Skeletal muscle satellite cell (primary cell): ENCODE data around the gene HS6ST1. TPM values are rescaled to one million over a fixed set of nuclear protein-coding genes. Genes with fewer than 3 reads are reported as not detected.

Source experiments
- H3K27me3 ChIP-seq: 2 replicates; pipeline ENCODE4 v1.7.0; 2013; ENCODE audit warnings: low read length; ENCODE audit not compliant: control insufficient read depth, insufficient read depth
- H3K36me3 ChIP-seq: 2 replicates; pipeline ENCODE4 v1.7.0; 2013; ENCODE audit warnings: mild to moderate bottlenecking, control low read depth, low read length; ENCODE audit not compliant: insufficient read depth
- H3K4me1 ChIP-seq: 2 replicates; pipeline ENCODE4 v1.7.0; 2013; ENCODE audit warnings: low read length; ENCODE audit not compliant: control insufficient read depth, insufficient read depth
- H3K4me2 ChIP-seq: 2 replicates; pipeline ENCODE4 v1.7.0; 2013; ENCODE audit warnings: mild to moderate bottlenecking, low read length
- H3K4me3 ChIP-seq: 2 replicates; pipeline ENCODE4 v1.7.0; 2013; ENCODE audit warnings: low read length
- H3K9ac ChIP-seq: 2 replicates; pipeline ENCODE4 v1.7.0; 2013; ENCODE audit warnings: mild to moderate bottlenecking, low read depth, low read length, moderate library complexity
- H3K9me3 ChIP-seq: replicated peaks from 2 replicates; pipeline ENCODE4 v1.7.0; 2013; ENCODE audit warnings: mild to moderate bottlenecking, control low read depth, low read length
- small RNA-seq: library from RNA; depleted of rRNA; stranded (forward); fragments of <200 nt; gene quantifications from one replicate; pipeline ENCODE3, GENCODE V24; 2012

HS6ST1 gene

DNA sequence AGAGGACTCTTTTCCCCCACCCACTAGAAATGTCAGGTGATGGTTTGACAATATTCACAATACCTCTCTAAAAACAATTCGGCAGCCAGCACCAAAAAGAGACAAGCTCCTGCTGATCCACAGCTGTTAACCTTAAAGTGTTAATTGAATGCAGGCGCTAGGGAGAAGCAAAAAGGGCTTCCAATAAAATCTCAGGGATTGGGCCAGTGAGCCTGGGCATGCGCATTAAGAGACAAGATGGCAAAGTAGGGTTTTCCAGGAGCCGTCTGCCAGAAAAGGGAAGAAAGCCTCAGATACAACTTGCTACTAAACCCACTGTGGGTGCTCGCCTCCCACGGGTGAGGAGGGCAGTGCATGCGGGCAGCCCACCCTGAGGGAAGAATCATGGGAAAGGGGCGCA lies 98.8 kb downstream of the HS6ST1 start:
- Histone ChIP-seq H3K4me2 (no peak overlapping the region), H3K9me3 (no peaks in the 10 kb centered on the region), H3K4me3 (no peak overlapping the region), H3K9ac (no peak overlapping the region), H3K36me3 (no peaks in the 10 kb centered on the region), H3K4me1 (no peaks in the 10 kb centered on the region), H3K27me3 (peaks cover 10% of the 10 kb centered on the region)

DNA sequence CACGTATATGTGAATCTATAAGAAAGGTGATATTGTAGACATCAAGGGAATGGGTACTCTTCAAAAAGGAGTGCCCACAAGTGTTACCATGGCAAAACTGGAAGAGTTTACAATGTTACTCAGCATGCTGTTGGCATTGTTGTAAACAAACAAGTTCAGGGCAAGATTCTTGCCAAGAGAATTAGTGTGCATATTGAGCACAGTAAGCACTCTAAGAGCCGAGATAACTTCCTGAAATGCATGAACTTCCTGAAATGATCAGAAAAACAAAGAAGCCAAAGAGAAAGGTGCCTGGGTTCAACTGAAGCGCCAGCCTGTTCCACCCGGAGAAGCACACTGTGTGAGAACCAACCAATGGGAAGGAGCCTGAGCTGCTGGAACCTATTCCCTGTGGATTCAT lies 101.0 kb downstream of the HS6ST1 start:
- Histone ChIP-seq H3K9me3 (no peaks in the 10 kb centered on the region), H3K36me3 (no peaks in the 10 kb centered on the region), H3K9ac (no peak overlapping the region), H3K4me3 (no peak overlapping the region), H3K27me3 (peaks cover 10% of the 10 kb centered on the region), H3K4me1 (no peaks in the 10 kb centered on the region), H3K4me2 (no peak overlapping the region)

DNA sequence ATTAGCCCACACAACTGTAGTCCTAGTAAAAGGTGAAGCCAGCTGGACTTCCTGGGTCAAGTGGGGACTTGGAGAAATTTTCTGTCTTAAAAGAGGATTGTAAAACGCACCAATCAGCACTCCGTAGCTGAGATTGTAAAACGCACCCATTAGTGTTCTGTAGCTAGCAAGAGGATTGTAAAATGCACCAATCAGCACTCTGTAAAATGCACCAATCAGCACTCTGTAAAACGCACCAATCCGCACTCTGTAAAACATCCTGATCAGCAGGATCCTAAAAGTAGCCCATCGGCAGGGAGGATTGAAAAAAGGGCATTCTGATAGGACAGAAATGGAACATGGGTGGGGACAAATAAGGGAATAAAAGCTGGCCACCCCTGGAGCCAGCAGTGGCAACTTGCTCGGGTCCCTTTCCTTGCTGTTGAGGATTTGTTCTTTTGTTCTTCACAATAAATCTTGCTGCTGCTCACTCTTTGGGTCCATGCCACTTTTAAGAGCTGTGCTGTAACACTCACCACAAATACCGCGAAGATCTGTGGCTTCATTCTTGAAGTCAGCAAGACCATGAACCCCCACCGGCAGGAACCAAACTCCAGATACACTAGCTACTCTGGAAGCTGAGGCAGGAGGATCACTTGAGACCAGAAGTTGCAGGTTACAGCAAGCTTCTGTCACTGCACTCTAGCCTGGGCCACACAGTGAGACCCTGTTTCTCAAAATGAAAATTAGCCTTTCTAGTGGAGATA lies 102.6 kb downstream of the HS6ST1 start:
- H3K4me2 ChIP-seq: no peak overlapping the region
- no peak overlapping the region for H3K4me3 ChIP-seq
- H3K36me3 ChIP-seq: no peaks in the 10 kb centered on the region
- H3K9ac ChIP-seq: no peak overlapping the region
- H3K9me3 ChIP-seq: no peaks in the 10 kb centered on the region
- peaks cover 10% of the 10 kb centered on the region for H3K27me3 ChIP-seq
- no peaks in the 10 kb centered on the region for H3K4me1 ChIP-seq

Small RNA genes lying within 50 kb of the gene (small RNA-seq; reads per million reads assigned to genes)
- not detected for gene RF00019
